Activated CD8-positive, alpha-beta T cell treated with anti-CD3 and anti-CD28 coated beads for 36 hours (primary cell): ENCODE measurements around the gene CNOT6. TPM values are rescaled to one million over a fixed set of nuclear protein-coding genes. Genes with fewer than 3 reads are reported as not detected.

Experiments
- ATAC-seq: fragments of 200-7000 bp; cut with Tn5 transposase; one replicate; pipeline ENCODE4 v1.10.0; 2021; ENCODE audit warnings: mild to moderate bottlenecking, moderate library complexity
- CTCF ChIA-PET: fragments of 350-600 bp; sonication (Branson Sonifier 250); formaldehyde crosslinking; loops from one replicate; lab custom pipeline; 2021; ENCODE audit warnings: antibody characterized with exemption; lab: Charles Lee
- POLR2A ChIA-PET: fragments of 350-600 bp; sonication (Branson Sonifier 250); formaldehyde crosslinking; loops from one replicate; lab custom pipeline; 2021; ENCODE audit warnings: antibody characterized with exemption; lab: Charles Lee
- DNase-seq: peaks from one replicate; pipeline ENCODE4 v3.0.0-alpha.2; 2020
- H3K27ac Mint-ChIP-seq: one replicate; pipeline ENCODE4 v1.8.0; 2021; ENCODE audit warnings: mild to moderate bottlenecking, mixed read lengths
- H3K27me3 Mint-ChIP-seq: one replicate; pipeline ENCODE4 v1.8.0; 2021; ENCODE audit warnings: mixed read lengths
- H3K36me3 Mint-ChIP-seq: one replicate; pipeline ENCODE4 v1.8.0; 2021; ENCODE audit warnings: low read depth, mixed read lengths
- H3K4me1 Mint-ChIP-seq: one replicate; pipeline ENCODE4 v1.8.0; 2021; ENCODE audit warnings: low read depth, mixed read lengths
- H3K4me3 Mint-ChIP-seq: one replicate; pipeline ENCODE4 v1.8.0; 2021; ENCODE audit warnings: mild to moderate bottlenecking, moderate library complexity, mixed read lengths
- H3K9me3 Mint-ChIP-seq: one replicate; pipeline ENCODE4 v1.8.0; 2021; ENCODE audit warnings: mixed read lengths
- CTCF ChIP-seq: fragments of 200-600 bp; IDR thresholded peaks from one replicate; pipeline ENCODE4 v1.8.0; 2022; ENCODE audit warnings: antibody characterized with exemption, mild to moderate bottlenecking
- intact Hi-C: fragments of 100-400 bp; cut with micrococcal nuclease; formaldehyde crosslinking; loops from one replicate; pipeline ENCODE4 v1.10.0; 2022
- total RNA-seq, 2 experiments: library from RNA; stranded (reverse); gene quantifications; one replicate each; pipeline ENCODE4 v1.2.3, GENCODE V29; 2021

CNOT6 gene
- total RNA-seq, 2 experiments from 2014 or later, result 28.4 to 30.4 TPM

- Mint-ChIP-seq H3K27ac (peak overlapping the region; percentile 44), H3K4me3 (no peak overlapping the region), H3K36me3 (peaks cover 39% of the 10 kb centered on the region), H3K4me1 (peaks cover 18% of the 10 kb centered on the region), H3K27me3 (no peaks in the 10 kb centered on the region), H3K9me3 (no peaks in the 10 kb centered on the region)
- CTCF ChIA-PET, result no interaction called here
- no peak for DNase-seq
- no peak for TF ChIP-seq CTCF
- intact Hi-C loops, result no loop called here
- POLR2A ChIA-PET, result no interaction called here
- no peak for ATAC-seq
Measured at GRCh38 chr5:180532268-180532667, 38.1 kb downstream of the CNOT6 start.

DNA sequence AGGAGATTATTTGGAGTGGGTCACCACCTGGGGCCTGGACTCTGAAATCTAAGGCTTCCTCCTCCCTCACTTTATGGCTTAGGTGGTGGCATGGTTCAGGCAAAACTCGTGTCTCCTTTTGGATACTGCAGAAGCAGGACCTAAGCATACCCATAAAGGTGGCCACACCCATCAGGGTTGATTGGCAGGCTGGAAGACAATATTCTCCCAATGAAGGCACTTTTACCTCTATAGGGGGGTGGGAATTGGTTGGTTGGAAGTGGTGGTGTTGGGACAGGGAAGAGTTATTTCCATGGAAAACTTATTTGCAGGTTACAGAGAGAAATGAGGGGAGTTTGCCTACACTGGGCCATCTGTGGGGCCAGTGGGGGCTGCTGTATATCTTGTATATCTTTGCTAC, 39.7 kb downstream of the CNOT6 start:
- H3K4me1 Mint-ChIP-seq, result peaks cover 19% of the 10 kb centered on the region
- H3K36me3 Mint-ChIP-seq, result peaks cover 41% of the 10 kb centered on the region
- no peaks in the 10 kb centered on the region for H3K9me3 Mint-ChIP-seq
- no peaks in the 10 kb centered on the region for H3K27me3 Mint-ChIP-seq
- DNase-seq, result no peak
- POLR2A ChIA-PET, result no interaction called here
- no peak overlapping the region for H3K27ac Mint-ChIP-seq
- no peak for TF ChIP-seq CTCF
- ATAC-seq, result no peak
- intact Hi-C loops, result no loop called here
- H3K4me3 Mint-ChIP-seq, result no peak overlapping the region
- CTCF ChIA-PET, result no interaction called here

GRCh38 chr5:180535573-180535972, 41.4 kb downstream of the CNOT6 start:
- intact Hi-C loops, result no loop called here
- Mint-ChIP-seq H3K4me1 (peaks cover 28% of the 10 kb centered on the region), H3K27ac (no peak overlapping the region), H3K27me3 (no peaks in the 10 kb centered on the region), H3K4me3 (no peak overlapping the region), H3K9me3 (no peaks in the 10 kb centered on the region), H3K36me3 (peaks cover 41% of the 10 kb centered on the region)
- ChIA-PET POLR2A (no interaction called here), CTCF (no interaction called here)
- TF ChIP-seq CTCF, result no peak
- ATAC-seq (no peak), DNase-seq (no peak)

DNA sequence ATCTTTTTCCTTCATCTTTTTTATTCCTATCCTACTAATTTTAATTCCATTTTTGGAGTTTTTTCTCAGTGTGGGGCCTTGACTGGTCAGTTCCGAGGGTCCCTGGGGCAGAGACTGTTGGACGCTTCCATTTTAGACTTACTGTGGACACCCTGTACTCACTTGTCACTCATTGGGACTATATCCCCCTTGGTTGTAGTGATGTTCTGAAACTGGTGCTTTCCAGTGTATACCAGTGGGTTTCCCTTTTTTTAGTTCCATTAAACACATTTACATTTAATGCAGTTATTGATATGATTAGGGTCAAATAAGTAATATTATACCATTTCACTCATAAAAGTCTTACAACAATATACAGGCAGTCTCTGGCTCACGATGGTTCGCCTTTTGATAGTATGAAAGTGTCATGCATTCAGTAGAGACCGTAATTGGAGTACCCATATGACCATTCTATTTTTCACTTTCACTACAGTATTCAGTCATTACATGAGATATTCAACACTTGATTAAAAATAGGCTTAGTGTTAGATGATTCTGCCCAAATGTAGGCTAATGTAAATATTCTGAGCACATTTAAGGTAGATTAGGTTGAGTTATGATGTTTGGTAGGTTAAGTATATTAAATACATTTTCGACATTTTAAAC, 46.0 kb downstream of the CNOT6 start:
- Mint-ChIP-seq H3K9me3 (no peaks in the 10 kb centered on the region), H3K27me3 (no peaks in the 10 kb centered on the region), H3K4me3 (no peak overlapping the region), H3K36me3 (peaks cover 39% of the 10 kb centered on the region), H3K27ac (peak overlapping the region; percentile 48), H3K4me1 (peaks cover 26% of the 10 kb centered on the region)
- no peak for TF ChIP-seq CTCF
- DNase-seq, result no peak
- ChIA-PET CTCF (no interaction called here), POLR2A (no interaction called here)
- intact Hi-C loops, result no loop called here
- ATAC-seq, result peak; percentile 62

- H3K36me3 Mint-ChIP-seq, result peaks cover 41% of the 10 kb centered on the region
- DNase-seq (no peak), ATAC-seq (no peak)
- intact Hi-C loops, result no loop called here
- H3K9me3 Mint-ChIP-seq, result no peaks in the 10 kb centered on the region
- peaks cover 25% of the 10 kb centered on the region for H3K4me1 Mint-ChIP-seq
- CTCF ChIA-PET, result no interaction called here
- H3K27ac Mint-ChIP-seq, result no peak overlapping the region
- H3K4me3 Mint-ChIP-seq, result no peak overlapping the region
- POLR2A ChIA-PET, result interaction anchor here (0.6 kb wide), 1 partner anchor 21 kb away, joined by 3 read pairs; no protein-coding TSS in a partner anchor
- no peak for TF ChIP-seq CTCF
- no peaks in the 10 kb centered on the region for H3K27me3 Mint-ChIP-seq
Measured at GRCh38 chr5:180541710-180542109, 47.5 kb downstream of the CNOT6 start.
